HG03064 (cell line): ENCODE measurements around the gene CEBPZ.
"Not testable (repeated sequence)": the region's sequence is repeated elsewhere in the genome, so short reads cannot be mapped to it uniquely, and the experiment has no call there.

Source experiments
- ATAC-seq: cut with Tn5 transposase; IDR thresholded peaks from one replicate; pipeline ENCODE4 v1.9.1; 2021; ENCODE audit warnings: low read depth; ENCODE audit not compliant: unreplicated experiment

CEBPZ gene

DNA sequence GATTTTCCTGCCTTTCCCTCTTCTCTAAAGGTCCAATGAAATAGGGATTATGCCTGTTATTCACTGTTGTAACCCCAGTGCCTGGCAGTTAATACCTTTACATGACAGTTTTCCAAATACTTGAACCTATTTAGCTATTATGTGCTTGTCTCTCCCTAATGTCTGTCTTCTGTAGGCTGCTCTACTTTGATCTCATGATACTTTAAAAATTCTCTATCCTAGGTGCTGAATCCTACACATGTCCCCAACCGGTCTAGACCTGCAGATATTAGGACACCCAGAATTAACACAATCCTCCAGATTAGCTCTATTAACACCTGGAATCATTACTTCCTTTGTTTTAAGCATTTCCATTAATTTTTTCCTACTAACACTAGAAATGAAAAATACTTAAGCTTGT lies 7.3 kb downstream of the CEBPZ start:
- no peak for ATAC-seq

DNA sequence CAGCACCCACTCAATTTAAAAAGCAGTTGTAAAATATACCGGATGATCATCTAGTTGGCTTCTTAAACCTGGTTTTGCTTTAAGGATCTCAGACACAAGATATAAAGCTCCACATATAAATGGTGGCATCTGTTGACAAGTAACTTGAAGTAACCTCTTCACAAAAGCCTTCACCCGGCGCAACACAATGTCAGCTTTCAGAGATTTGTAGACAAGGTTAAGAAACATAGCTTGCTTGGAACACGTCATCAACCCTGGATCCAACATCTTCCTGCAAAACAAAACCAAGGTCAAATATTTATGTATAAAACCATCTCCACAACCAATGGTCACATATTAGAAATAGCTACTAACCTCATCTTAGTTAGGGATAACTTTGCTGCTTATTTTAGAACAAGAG lies 8.3 kb downstream of the CEBPZ start:
- no peak for ATAC-seq

- ATAC-seq: no peak
These were observed 12.3 kb downstream of the CEBPZ start for GRCh38 chr2:37219046-37219445.

GRCh38 chr2:37215250-37215649 lies 16.1 kb downstream of the CEBPZ start:
- ATAC-seq: no peak

GRCh38 chr2:37211939-37212338 lies 19.5 kb downstream of the CEBPZ start:
- no peak for ATAC-seq

DNA sequence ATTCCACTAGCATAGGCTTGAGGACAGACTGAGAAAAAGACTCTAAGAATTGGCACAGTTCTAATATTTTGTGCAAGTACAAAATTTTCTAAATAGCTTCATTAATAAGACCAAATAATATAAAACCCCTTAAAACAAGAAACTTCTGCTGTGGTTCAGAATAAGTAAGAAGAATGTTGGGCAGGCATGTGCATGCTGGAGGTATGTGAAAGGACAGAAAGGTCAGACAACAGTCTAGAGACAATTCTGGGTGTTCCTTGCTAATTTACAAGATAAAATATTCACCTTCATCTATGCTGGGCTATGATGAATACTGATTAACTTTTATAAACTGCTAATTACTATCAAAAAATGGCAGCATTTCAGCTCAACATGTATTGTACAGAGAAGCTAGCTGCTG lies 20.2 kb downstream of the CEBPZ start:
- ATAC-seq: no peak

DNA sequence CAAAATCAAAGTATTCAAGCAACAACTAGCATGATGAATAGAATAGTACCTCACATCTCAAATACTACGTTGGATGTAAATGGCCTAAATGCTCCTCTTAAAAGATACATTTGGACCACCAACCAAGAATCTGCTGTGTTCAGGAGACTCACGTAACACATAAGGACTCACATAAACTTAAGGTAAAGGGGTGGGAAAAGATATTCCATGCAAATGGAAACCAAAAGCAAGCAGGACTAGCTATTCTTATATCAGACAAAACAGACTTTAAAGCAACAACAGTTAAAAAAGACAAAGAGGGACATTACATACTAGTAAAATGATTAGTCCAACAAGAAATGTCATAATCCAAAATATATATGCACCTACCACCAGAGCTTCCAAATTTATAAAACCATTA lies 24.6 kb downstream of the CEBPZ start:
- ATAC-seq: not testable (repeated sequence)

- no peak for ATAC-seq
These were observed 25.6 kb downstream of the CEBPZ start for GRCh38 chr2:37205689-37206341.

- not testable (repeated sequence) for ATAC-seq
These were observed 26.2 kb downstream of the CEBPZ start for GRCh38 chr2:37205071-37205661.

DNA sequence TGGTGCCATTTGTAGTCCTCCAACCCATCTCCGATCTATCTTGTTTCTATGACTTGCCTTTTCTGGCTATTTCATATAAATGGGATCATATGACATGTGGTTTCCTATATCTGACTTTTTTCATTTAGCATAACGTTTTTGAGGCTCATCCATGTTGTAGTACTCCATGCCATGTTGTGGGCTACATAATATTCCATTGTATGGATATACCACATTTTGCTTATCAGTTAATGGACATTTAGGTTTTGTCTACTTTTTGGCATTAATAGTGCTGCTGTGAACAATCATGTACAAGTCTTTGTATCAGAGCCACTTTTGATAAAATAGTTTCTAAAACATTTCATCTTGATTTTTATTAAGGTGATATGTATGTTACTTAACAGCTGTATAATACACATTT lies 27.7 kb downstream of the CEBPZ start:
- ATAC-seq: no peak

DNA sequence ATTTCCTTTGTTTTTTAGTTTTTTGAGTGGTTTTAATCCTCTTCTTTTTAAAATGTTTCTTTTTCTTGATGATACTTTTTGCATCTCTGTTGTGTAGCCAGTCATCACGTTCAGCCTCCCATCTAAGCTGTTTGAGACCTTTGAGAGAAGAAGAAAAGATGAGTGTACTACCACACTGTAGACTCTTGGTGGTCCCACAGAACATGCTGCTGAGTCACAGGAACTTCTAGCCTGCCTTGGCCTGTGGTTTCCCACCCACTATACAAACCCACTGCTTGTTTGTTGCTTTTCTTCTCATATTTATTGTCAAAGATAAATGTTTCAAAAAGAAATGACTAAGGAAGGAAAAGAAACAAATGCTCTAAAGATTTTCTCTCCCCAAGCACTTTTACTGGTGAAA lies 29.6 kb downstream of the CEBPZ start:
- ATAC-seq: no peak

DNA sequence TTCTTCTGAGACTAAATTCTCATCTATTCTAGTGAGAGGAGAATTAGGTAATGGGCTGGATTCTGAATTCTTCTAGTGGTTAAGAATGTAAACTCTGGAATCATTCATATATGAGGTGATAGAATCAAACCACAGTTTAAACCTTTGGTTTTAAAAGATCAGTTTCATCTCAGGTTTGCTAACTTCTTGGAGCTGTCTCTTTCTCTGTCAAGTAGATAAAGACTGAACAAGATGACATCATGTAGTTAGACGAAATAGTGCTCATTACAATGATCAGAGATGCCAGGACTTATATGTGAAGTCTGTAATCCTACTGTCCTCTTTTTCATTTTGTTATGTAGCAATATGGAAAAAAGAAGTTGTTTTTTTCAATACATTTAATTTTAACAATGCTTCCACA lies 30.2 kb downstream of the CEBPZ start:
- no peak for ATAC-seq

DNA sequence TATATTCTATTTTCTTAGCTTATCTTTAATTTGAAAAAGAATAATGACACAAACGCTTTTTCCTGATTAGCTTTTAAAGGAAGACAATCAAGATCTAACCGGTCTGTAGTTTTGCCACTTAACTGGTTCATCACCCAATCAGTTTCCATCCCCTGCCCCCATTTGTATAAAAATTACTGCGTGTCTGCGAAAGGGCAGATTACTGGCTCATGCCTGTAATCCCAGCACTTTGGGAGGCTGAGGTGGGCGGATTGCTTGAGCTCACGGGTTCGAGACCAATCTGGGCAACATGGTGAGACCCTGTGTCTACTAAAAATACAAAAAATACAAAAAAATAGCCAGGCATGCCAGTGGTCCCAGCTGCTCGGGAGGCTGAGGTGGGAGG lies 32.7 kb downstream of the CEBPZ start:
- ATAC-seq: no peak

GRCh38 chr2:37196320-37197195 lies 34.8 kb downstream of the CEBPZ start, which contains the start of gene CEBPZOS:
CEBPZOS (plus strand) TSS chr2:37196496; CDS start chr2:37199705, 3,209 bp downstream.
- peak; percentile 69 for ATAC-seq

GRCh38 chr2:37195862-37196319 lies 35.5 kb downstream of the CEBPZ start:
- ATAC-seq: not testable (repeated sequence)

- no peak for ATAC-seq
These were observed 38.8 kb downstream of the CEBPZ start for GRCh38 chr2:37192551-37192950.

DNA sequence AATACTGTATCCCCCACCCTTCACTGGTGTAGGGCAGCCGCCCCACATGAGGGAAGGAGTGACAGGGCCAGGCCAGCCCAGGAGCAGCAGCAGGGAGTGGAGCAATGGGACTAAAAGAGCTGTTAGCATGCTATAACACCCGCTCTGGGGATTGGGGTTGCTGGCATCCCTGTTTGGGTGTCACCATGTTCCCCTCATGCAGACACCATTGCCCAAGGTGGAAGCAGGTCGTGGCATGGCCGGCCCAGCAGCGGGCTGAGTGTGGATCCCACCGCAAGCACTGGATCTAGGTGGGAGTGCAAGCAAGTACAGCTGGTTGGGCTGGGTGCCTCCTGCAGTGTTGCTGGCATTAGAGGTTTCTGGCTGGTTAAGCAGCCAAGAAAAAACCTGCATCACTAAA lies 39.6 kb downstream of the CEBPZ start:
- no peak for ATAC-seq

- ATAC-seq: no peak
These were observed 40.1 kb downstream of the CEBPZ start for GRCh38 chr2:37191253-37191652.

- ATAC-seq: no peak
These were observed 41.1 kb downstream of the CEBPZ start for GRCh38 chr2:37190290-37190689.

- no peak for ATAC-seq
These were observed 41.8 kb downstream of the CEBPZ start for GRCh38 chr2:37189452-37190153.

DNA sequence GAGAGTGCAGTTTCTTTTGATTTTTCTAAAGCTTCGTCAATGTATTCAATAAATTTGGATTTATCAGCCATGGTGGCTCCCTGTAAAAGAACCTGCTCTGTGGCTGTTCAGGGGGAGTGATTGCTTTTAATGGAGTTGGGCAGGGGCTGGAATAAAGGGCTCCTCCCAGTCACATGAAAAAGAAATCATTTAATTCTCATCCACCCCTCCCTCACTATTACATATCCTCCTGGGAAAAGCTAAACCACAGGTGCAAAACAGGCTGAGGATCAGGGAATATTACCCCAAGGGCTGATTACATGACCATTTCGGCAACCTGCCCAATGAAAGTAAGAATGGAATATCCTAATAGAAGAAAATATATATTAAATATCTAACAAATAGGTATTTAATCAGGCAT lies 42.8 kb downstream of the CEBPZ start, which contains the start of gene SULT6B1:
SULT6B1 (minus strand) TSS at position 101 of the 400 bp plus-strand sequence; CDS start at position 71, 30 bp downstream.
- ATAC-seq: no peak
